SK-N-SH (cell line): ENCODE results near the gene DPM2. TPM values are rescaled to one million over a fixed set of nuclear protein-coding genes. Genes with fewer than 3 reads are reported as not detected.
A peak's percentile ranks its signal among the peaks of the same experiment; 100 is the strongest.

Experiments
- CTCF ChIA-PET: fragments of 300-600, 350-600 bp; formaldehyde crosslinking; extraction: SDS; loops from one replicate; lab custom pipeline; 2021; lab: Yijun Ruan, JAX
- POLR2A ChIA-PET: fragments of 350-600 bp; sonication (Branson Sonifier 250); formaldehyde crosslinking; extraction: SDS; loops from one replicate; lab custom pipeline; 2020; ENCODE audit warnings: antibody characterized with exemption, inconsistent platforms; lab: Yijun Ruan, JAX
- DNase-seq: peaks from one replicate; pipeline ENCODE4 v3.0.0; 2012
- H2AFZ ChIP-seq: fragments of 200-600 bp; sonication (generic); 2 replicates; pipeline ENCODE4 v1.8.1; 2016; ENCODE audit warnings: antibody characterized with exemption, mild to moderate bottlenecking, low read depth
- H3F3A ChIP-seq: fragments of 200-600 bp; sonication (generic); replicated peaks from 2 replicates; pipeline ENCODE3; 2016; ENCODE audit warnings: antibody characterized with exemption, mild to moderate bottlenecking; ENCODE audit not compliant: insufficient read depth
- H3K27ac ChIP-seq, 2 experiments: fragments of 200-500 bp in 1 of 2; fragments of 200-600 bp in 1 of 2; sonication (Bioruptor generic) in 1 of 2; sonication (generic), shearing (Covaris generic) in 1 of 2; 2 replicates each; pipeline versions ENCODE4 v1.5.1 to v1.6.1; 2014 to 2016; ENCODE audit warnings: low read depth in 2 of 2, inconsistent platforms in 1 of 2, low read length in 1 of 2, mild to moderate bottlenecking in 1 of 2, mixed read lengths in 1 of 2
- H3K27me3 ChIP-seq: fragments of 200-600 bp; sonication (generic), shearing (Covaris generic); 2 replicates; pipeline ENCODE4 v1.6.1; 2016; ENCODE audit warnings: mixed run types; ENCODE audit not compliant: insufficient read depth
- H3K36me3 ChIP-seq, 2 experiments: fragments of 200-500 bp in 1 of 2; fragments of 200-600 bp in 1 of 2; sonication (Bioruptor generic) in 1 of 2; sonication (generic) in 1 of 2; replicated peaks in 1 of 2; 2 replicates each; pipeline versions ENCODE3 to v1.5.1; 2014 to 2016; ENCODE audit warnings: low read length in 1 of 2, mild to moderate bottlenecking in 1 of 2; ENCODE audit not compliant: insufficient read depth in 2 of 2, control insufficient read depth in 1 of 2
- H3K4me1 ChIP-seq, 2 experiments: fragments of 200-500 bp in 1 of 2; fragments of 200-600 bp in 1 of 2; sonication (Bioruptor generic) in 1 of 2; sonication (generic), shearing (Covaris generic) in 1 of 2; 2 replicates each; pipeline versions ENCODE4 v1.5.1 to v1.6.1; 2014 to 2016; ENCODE audit warnings: low read depth in 1 of 2, low read length in 1 of 2, mixed run types in 1 of 2; ENCODE audit not compliant: insufficient read depth in 2 of 2, control insufficient read depth in 1 of 2
- H3K4me2 ChIP-seq: fragments of 200-600 bp; sonication (generic), shearing (Covaris generic); 2 replicates; pipeline ENCODE4 v1.6.1; 2017; ENCODE audit warnings: mixed run types
- H3K4me3 ChIP-seq, 2 experiments: fragments of 200-500 bp in 1 of 2; fragments of 200-600 bp in 1 of 2; sonication (Bioruptor generic) in 1 of 2; sonication (generic), shearing (Covaris generic) in 1 of 2; 2 replicates each; pipeline versions ENCODE4 v1.5.1 to v1.8.1; 2014 to 2016; ENCODE audit warnings: low read depth in 2 of 2, inconsistent platforms in 1 of 2, low read length in 1 of 2, mild to moderate bottlenecking in 1 of 2, mixed read lengths in 1 of 2, moderate library complexity in 1 of 2
- H3K79me2 ChIP-seq: fragments of 200-600 bp; sonication (generic); 2 replicates; pipeline ENCODE4 v1.8.1; 2017; ENCODE audit warnings: mild to moderate bottlenecking; ENCODE audit not compliant: insufficient read depth
- H3K9ac ChIP-seq: fragments of 200-600 bp; sonication (generic); 2 replicates; pipeline ENCODE4 v1.6.1; 2017; ENCODE audit warnings: mixed run types
- H3K9me2 ChIP-seq: fragments of 200-600 bp; sonication (generic); 2 replicates; pipeline ENCODE4 v1.6.1; 2017; ENCODE audit warnings: mixed run types
- H3K9me3 ChIP-seq: fragments of 200-600 bp; sonication (generic); 2 replicates; pipeline ENCODE4 v1.6.1; 2017; ENCODE audit warnings: mixed run types, mild to moderate bottlenecking, moderate library complexity
- H4K20me1 ChIP-seq: fragments of 200-600 bp; sonication (generic); 2 replicates; pipeline ENCODE4 v1.6.1; 2017; ENCODE audit warnings: mild to moderate bottlenecking, mixed run types; ENCODE audit not compliant: insufficient read depth
- EP300 ChIP-seq, 2 experiments: IDR thresholded peaks; 2 replicates each; pipeline versions ENCODE4 v1.4.0 to v1.6.1; 2012; ENCODE audit warnings: borderline replicate concordance in 1 of 2, low read depth in 1 of 2, low read length in 1 of 2
- EZH2phosphoT487 ChIP-seq: fragments of 200-600 bp; sonication (generic); IDR thresholded peaks from 2 replicates; pipeline ENCODE4 v1.6.1; 2017; ENCODE audit warnings: low read depth, mixed run types, mild to moderate bottlenecking, antibody characterized with exemption, moderate library complexity, borderline replicate concordance
- FOSL2 ChIP-seq: IDR thresholded peaks from 2 replicates; pipeline ENCODE4 v1.4.0; 2012; ENCODE audit warnings: low read depth, mild to moderate bottlenecking, moderate library complexity, borderline replicate concordance
- FOXJ3 ChIP-seq: sonication (generic); formaldehyde crosslinking; IDR thresholded peaks from 2 replicates; pipeline ENCODE4 v1.5.1; 2020; ENCODE audit warnings: mild to moderate bottlenecking, missing genetic modification reagents
- FOXM1 ChIP-seq: IDR thresholded peaks from 2 replicates; pipeline ENCODE4 v1.4.0; 2012; ENCODE audit warnings: low read depth, mild to moderate bottlenecking
- GABPA ChIP-seq: IDR thresholded peaks from 2 replicates; pipeline ENCODE4 v1.4.0; 2012; ENCODE audit warnings: low read depth, mild to moderate bottlenecking
- NFIC ChIP-seq: IDR thresholded peaks from 2 replicates; pipeline ENCODE4 v1.4.0; 2012; ENCODE audit warnings: borderline replicate concordance
- RAD21 ChIP-seq: IDR thresholded peaks from 2 replicates; pipeline ENCODE4 v1.6.1; 2012; ENCODE audit warnings: mild to moderate bottlenecking, low read length
- RCOR1 ChIP-seq: fragments of 150-350 bp; IDR thresholded peaks from 2 replicates; pipeline ENCODE4 v1.6.1; 2017; ENCODE audit warnings: antibody characterized with exemption, low read length
- SIN3A ChIP-seq: IDR thresholded peaks from 2 replicates; pipeline ENCODE4 v1.6.1; 2012; ENCODE audit warnings: low read depth, mild to moderate bottlenecking, low read length, moderate library complexity, borderline replicate concordance
- SMC3 ChIP-seq: IDR thresholded peaks from 2 replicates; pipeline ENCODE4 v1.6.1; 2012; ENCODE audit warnings: low read depth, low read length, improper control_type of control experiment
- TAF1 ChIP-seq: IDR thresholded peaks from 2 replicates; pipeline ENCODE4 v1.6.1; 2012; ENCODE audit warnings: low read depth, mild to moderate bottlenecking, low read length, moderate library complexity, borderline replicate concordance
- TCF12 ChIP-seq: IDR thresholded peaks from 2 replicates; pipeline ENCODE4 v1.4.0; 2012
- WGBS: methylation state at CpG from one replicate; pipeline ENCODE4 v1.1.6; 2017; ENCODE audit warnings: low lambda C conversion rate; 5-methylcytosine and 5-hydroxymethylcytosine counted together
- polyA plus RNA-seq, 3 experiments: library from polyadenylated mRNA; depleted of rRNA; stranded (reverse); fragments of >200 nt; gene quantifications; 2 replicates each; pipeline ENCODE4 v1.2.3, GENCODE V29; 2012
- TF ChIP-seq, protein P1 (sequence below): IDR thresholded peaks from 2 replicates; pipeline ENCODE4 v1.4.0; 2012; ENCODE audit warnings: low read depth, borderline replicate concordance
- TF ChIP-seq, protein P2 (sequence below): IDR thresholded peaks from 2 replicates; pipeline ENCODE4 v1.4.0; 2012; ENCODE audit warnings: low read depth, borderline replicate concordance
- TF ChIP-seq, protein P3 (sequence below): IDR thresholded peaks from 2 replicates; pipeline ENCODE4 v1.4.0; 2012; ENCODE audit warnings: low read depth
- TF ChIP-seq, protein P4 (sequence below): fragments of 150-350 bp; IDR thresholded peaks from 2 replicates; pipeline ENCODE4 v1.6.1; 2017; ENCODE audit warnings: antibody characterized with exemption, low read length, low read depth, borderline replicate concordance
- TF ChIP-seq, protein P5 (sequence below): IDR thresholded peaks from 2 replicates; pipeline ENCODE4; 2012

DPM2 gene
- polyA plus RNA-seq, 1 of the 3 experiments (the other 2 are of a cell fraction), result 106 TPM

DNA sequence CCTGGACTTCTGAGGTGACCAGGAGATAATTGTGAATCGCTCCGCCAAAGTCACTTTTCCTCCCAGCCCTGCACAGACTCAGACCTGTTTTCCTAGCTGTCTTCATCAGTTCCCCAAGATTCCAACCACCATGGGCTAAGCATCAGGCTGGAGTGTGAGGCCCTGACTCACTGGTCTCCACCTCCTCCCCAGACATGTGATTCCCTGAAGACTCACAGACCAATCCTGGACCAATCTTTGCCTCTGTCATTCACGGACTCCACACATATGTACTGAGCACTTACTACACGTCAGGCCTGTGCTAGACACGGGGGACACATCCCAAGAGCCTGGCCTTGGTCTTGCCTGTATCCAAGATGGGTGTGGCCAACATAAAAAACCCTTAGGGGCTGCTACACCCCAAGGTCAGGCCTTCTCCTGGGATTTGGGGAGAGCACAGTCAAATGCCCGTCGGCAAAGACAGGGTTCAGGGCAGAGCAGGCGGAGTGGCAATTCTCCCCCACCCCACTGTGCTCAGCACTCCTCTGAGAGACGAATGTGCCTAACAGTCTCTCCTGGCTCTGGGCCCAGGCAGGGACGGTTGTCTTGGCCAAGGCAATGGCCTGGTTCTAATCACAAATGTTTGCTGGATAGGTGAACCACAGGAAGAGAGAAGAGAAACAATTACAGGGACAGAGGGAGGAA is 31.2 kb upstream of the DPM2 start:
- Histone ChIP-seq H3F3A (peaks cover 15% of the 10 kb centered on the region), H3K79me2 (peaks cover 90% of the 10 kb centered on the region), H3K27ac (peak overlapping the region; percentile 91 to 93), H3K4me1 (peaks cover 88 to 97% of the 10 kb centered on the region in 2 experiments), H3K27me3 (no peaks in the 10 kb centered on the region), H3K4me2 (peak overlapping the region; percentile 77), H3K9me3 (no peaks in the 10 kb centered on the region), H3K9me2 (no peaks in the 10 kb centered on the region), H4K20me1 (peaks cover 29% of the 10 kb centered on the region), H3K36me3 (no peaks in the 10 kb centered on the region), H3K4me3 (no peak overlapping the region), H3K9ac (0 out of 2 replicates have a peak overlapping the region, but pooled peaks have one; percentile 34), H2AFZ (no peak overlapping the region)
- 36% methylated on average over 10 of the region's 10 CpGs for WGBS
- ChIA-PET POLR2A (interaction anchor here (1.7 kb wide), 1 partner anchor 13 kb away, joined by 3 read pairs; no protein-coding TSS in a partner anchor), CTCF (interaction anchor here (0.5 to 7.9 kb wide), 3 partner anchors 26 to 74 kb away, joined by 3 to 75 read pairs (median 14); no protein-coding TSS in a partner anchor)
- DNase-seq, result peak; percentile 51
- TF ChIP-seq, protein P1, sequence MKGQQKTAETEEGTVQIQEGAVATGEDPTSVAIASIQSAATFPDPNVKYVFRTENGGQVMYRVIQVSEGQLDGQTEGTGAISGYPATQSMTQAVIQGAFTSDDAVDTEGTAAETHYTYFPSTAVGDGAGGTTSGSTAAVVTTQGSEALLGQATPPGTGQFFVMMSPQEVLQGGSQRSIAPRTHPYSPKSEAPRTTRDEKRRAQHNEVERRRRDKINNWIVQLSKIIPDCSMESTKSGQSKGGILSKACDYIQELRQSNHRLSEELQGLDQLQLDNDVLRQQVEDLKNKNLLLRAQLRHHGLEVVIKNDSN, result peak; percentile 67; the same call in 1 of the 2 replicates
- TF ChIP-seq NFIC (peak; percentile 72), TCF12 (peak; percentile 52; the same call in 1 of the 2 replicates), FOSL2 (peak; percentile 30; the same call in 1 of the 2 replicates), SMC3 (0 out of 2 replicates have a peak, but pooled peaks have one; percentile 0), SIN3A (peak; percentile 34; the same call in 1 of the 2 replicates), EP300 (IDR thresholded peaks at IDR 0.05; ENCODE audit: borderline replicate concordance in 1 of 2, low read depth in 1 of 2, low read length in 1 of 2) (0 out of 4 replicates have a peak, but pooled peaks of 1 of the 2 experiments have one; percentile 33), TAF1 (0 out of 2 replicates have a peak, but pooled peaks have one; percentile 9), FOXJ3 (CRISPR knock-in tag) (no peak)
- TF ChIP-seq, protein P2, sequence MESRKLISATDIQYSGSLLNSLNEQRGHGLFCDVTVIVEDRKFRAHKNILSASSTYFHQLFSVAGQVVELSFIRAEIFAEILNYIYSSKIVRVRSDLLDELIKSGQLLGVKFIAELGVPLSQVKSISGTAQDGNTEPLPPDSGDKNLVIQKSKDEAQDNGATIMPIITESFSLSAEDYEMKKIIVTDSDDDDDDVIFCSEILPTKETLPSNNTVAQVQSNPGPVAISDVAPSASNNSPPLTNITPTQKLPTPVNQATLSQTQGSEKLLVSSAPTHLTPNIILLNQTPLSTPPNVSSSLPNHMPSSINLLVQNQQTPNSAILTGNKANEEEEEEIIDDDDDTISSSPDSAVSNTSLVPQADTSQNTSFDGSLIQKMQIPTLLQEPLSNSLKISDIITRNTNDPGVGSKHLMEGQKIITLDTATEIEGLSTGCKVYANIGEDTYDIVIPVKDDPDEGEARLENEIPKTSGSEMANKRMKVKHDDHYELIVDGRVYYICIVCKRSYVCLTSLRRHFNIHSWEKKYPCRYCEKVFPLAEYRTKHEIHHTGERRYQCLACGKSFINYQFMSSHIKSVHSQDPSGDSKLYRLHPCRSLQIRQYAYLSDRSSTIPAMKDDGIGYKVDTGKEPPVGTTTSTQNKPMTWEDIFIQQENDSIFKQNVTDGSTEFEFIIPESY, result no peak
- TF ChIP-seq, protein P3, sequence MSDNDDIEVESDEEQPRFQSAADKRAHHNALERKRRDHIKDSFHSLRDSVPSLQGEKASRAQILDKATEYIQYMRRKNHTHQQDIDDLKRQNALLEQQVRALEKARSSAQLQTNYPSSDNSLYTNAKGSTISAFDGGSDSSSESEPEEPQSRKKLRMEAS, result peak; percentile 78

DNA sequence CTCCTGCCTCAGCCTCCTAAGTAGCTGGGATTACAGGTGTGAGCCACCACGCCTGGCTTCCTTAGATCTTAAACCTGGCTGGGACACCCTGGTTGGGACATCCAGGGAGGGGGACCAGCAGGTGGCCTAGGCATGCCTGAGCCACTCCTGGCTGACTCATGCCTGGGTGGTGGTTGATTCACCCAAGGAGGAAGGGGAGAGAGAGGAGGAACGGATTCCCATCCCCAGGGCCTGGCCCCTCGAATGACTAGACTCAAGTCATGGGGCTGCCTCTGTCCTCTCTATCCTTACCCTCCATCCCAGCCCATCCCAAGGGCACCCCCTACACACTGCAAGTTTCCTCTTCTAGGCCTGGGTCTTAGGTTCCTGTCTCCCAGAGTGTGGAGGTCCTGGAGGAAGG is 30.4 kb upstream of the DPM2 start:
- 0 out of 2 replicates have a peak overlapping the region, but pooled peaks have one; percentile 34 for H3K9ac ChIP-seq
- H3K4me2 ChIP-seq, result peak overlapping the region; percentile 77
- DNase-seq, result no peak
- TF ChIP-seq RAD21 (no peak), FOXM1 (no peak), GABPA (no peak), SMC3 (no peak), FOSL2 (peak; percentile 86; the same call in 1 of the 2 replicates), RCOR1 (no peak), TCF12 (peak; percentile 77), EZH2phosphoT487 (no peak), NFIC (no peak), EP300 (IDR thresholded peaks at IDR 0.05; ENCODE audit: borderline replicate concordance in 1 of 2, low read depth in 1 of 2, low read length in 1 of 2) (peak in 1 of 2 experiments; percentile 36; a peak in 1 of 4 replicates)
- TF ChIP-seq, protein P4, sequence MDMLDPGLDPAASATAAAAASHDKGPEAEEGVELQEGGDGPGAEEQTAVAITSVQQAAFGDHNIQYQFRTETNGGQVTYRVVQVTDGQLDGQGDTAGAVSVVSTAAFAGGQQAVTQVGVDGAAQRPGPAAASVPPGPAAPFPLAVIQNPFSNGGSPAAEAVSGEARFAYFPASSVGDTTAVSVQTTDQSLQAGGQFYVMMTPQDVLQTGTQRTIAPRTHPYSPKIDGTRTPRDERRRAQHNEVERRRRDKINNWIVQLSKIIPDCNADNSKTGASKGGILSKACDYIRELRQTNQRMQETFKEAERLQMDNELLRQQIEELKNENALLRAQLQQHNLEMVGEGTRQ, result no peak
- TF ChIP-seq, protein P5, sequence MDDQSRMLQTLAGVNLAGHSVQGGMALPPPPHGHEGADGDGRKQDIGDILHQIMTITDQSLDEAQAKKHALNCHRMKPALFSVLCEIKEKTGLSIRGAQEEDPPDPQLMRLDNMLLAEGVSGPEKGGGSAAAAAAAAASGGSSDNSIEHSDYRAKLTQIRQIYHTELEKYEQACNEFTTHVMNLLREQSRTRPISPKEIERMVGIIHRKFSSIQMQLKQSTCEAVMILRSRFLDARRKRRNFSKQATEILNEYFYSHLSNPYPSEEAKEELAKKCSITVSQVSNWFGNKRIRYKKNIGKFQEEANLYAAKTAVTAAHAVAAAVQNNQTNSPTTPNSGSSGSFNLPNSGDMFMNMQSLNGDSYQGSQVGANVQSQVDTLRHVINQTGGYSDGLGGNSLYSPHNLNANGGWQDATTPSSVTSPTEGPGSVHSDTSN, result no peak
- TF ChIP-seq, protein P3, result peak; percentile 59; the same call in 1 of the 2 replicates

More for the DNA sequence above, 30.4 kb upstream of the DPM2 start:
- ChIA-PET CTCF (interaction anchor here (0.7 to 7.9 kb wide), 4 partner anchors 12 to 67 kb away, joined by 3 to 75 read pairs (median 8); partner anchors contain the start of gene EEIG1), POLR2A (interaction anchor here (1.9 kb wide), 1 partner anchor 14 kb away, joined by 5 read pairs; the partner anchor contains the start of gene EEIG1)
- Histone ChIP-seq H3K27ac (peak overlapping the region; percentile 91 to 93), H3K9me3 (no peaks in the 10 kb centered on the region), H3F3A (peaks cover 15% of the 10 kb centered on the region), H3K4me3 (no peak overlapping the region), H3K9me2 (no peaks in the 10 kb centered on the region), H3K27me3 (no peaks in the 10 kb centered on the region), H2AFZ (no peak overlapping the region), H3K79me2 (peaks cover 90% of the 10 kb centered on the region), H3K36me3 (no peaks in the 10 kb centered on the region), H4K20me1 (peaks cover 21% of the 10 kb centered on the region), H3K4me1 (peaks cover 88 to 97% of the 10 kb centered on the region in 2 experiments)
- 44% methylated on average over 2 of the region's 3 CpGs for WGBS
